ENCODE results near the gene PPIH.

- no peak for TF ChIP-seq CTCF (IDR thresholded peaks at IDR 0.05; ENCODE audit: insufficient read depth, low read depth, low read length)
- no peak for TF ChIP-seq EZH2 (IDR thresholded peaks at IDR 0.05; ENCODE audit: insufficient read depth, low read length)
Observed at GRCh38 chr1:42682739-42683531, 24.7 kb downstream of the PPIH start.
